Heart left ventricle (tissue), 13 donors: ENCODE measurements around the gene SLC22A8.

ENCODE experiments used
- POLR2A ChIP-seq, 2 donors: fragments of 450-650 bp; IDR thresholded peaks; one replicate each; pipeline ENCODE4 v1.6.1; 2017; ENCODE audit warnings: antibody characterized with exemption in 2 of 2, mild to moderate bottlenecking in 2 of 2, moderate library complexity in 2 of 2
- TF ChIP-seq, protein P1 (sequence below), 12 donors: fragments of 200-600 bp; sonication (generic) in 4 of 12; IDR thresholded peaks; one replicate each; pipeline versions ENCODE4 v1.5.0 to v1.8.0; 2018 to 2022; ENCODE audit warnings: antibody characterized with exemption in 12 of 12, mild to moderate bottlenecking in 5 of 12
- donor health status: ischemic (EF 13 %, LVEDD 7.1; RV severe dilation, severe dysfunction).
- donor health status: DM: no; HTN: yes; CAD: no.
- donor health status: DM: no; HTN: no; CAD: no.
- donor health status: ischemic (EF 25% LVEDD 6.9; RV normal size, moderate dysfunction).
- donor health status: ischemic (EF 25% LVEDD 5.7; RV mildly dilated, moderate dysfunction).
- donor health status: ischemic (EF 35%, LVEDD 5.7; RV mildly dilated, moderate dysfunction).
- donor health status: nonischemic (EF 11% LVEDD 7.7; RV severe dilation, severe dysfunction).
- donor health status: DM: yes; HTN: yes; CAD: no.
- donor health status: PGD.
- donor health status: ischemic (EF 29% LVEDD 5.4; RV normal size, mild dysfunction).
- donor health status: nonischemic (EF 23%, LVEDD 6.1; RV moderate dilation, normal function).

DNA sequence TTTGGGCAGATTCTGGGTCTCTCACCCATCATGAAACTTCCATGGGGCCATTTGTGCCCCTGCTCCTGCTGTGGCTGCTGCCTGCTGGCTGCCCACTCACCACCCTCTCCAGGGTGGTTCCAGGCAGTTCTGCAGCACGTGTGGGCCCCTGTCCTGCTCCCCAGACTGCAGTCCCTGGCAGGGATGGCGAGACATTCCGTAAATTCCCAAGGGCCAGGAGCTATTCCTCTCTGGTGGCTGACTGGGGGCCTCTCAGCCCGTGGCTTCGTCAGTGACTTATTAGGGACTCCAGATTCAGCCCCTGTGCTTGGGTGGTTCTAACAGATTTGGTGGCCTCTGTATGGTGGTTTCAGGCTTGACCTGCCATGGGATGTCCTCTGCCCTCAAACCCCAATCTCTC, 3.9 kb upstream of the SLC22A8 start:
- no peak for TF ChIP-seq POLR2A (IDR thresholded peaks at IDR 0.05)
- TF ChIP-seq, protein P1, sequence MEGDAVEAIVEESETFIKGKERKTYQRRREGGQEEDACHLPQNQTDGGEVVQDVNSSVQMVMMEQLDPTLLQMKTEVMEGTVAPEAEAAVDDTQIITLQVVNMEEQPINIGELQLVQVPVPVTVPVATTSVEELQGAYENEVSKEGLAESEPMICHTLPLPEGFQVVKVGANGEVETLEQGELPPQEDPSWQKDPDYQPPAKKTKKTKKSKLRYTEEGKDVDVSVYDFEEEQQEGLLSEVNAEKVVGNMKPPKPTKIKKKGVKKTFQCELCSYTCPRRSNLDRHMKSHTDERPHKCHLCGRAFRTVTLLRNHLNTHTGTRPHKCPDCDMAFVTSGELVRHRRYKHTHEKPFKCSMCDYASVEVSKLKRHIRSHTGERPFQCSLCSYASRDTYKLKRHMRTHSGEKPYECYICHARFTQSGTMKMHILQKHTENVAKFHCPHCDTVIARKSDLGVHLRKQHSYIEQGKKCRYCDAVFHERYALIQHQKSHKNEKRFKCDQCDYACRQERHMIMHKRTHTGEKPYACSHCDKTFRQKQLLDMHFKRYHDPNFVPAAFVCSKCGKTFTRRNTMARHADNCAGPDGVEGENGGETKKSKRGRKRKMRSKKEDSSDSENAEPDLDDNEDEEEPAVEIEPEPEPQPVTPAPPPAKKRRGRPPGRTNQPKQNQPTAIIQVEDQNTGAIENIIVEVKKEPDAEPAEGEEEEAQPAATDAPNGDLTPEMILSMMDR (IDR thresholded peaks at IDR 0.05), result no peak
